ENCODE data around the gene PCLO.

The PCLO gene

GRCh38 chr7:82740246-82740848, 422.3 kb downstream of the PCLO start:
- no peak overlapping the region for H3K4me3 ChIP-seq (ENCODE audit: low read length)
- TF ChIP-seq CTCF (IDR thresholded peaks at IDR 0.05; ENCODE audit: insufficient read depth, low read depth, low read length, missing control alignments): peak; percentile 86
- peak; percentile 69 for DNase-seq (ENCODE audit: low read depth)

GRCh38 chr7:82736633-82737032, 426.1 kb downstream of the PCLO start:
- no peak for DNase-seq (ENCODE audit: low read depth)
- TF ChIP-seq CTCF (IDR thresholded peaks at IDR 0.05; ENCODE audit: insufficient read depth, low read depth, low read length, missing control alignments): no peak
- H3K4me3 ChIP-seq (ENCODE audit: low read length): no peak overlapping the region

GRCh38 chr7:82732677-82733076, 430.0 kb downstream of the PCLO start:
- H3K4me3 ChIP-seq (ENCODE audit: low read length): no peak overlapping the region
- DNase-seq (ENCODE audit: low read depth): no peak
- no peak for TF ChIP-seq CTCF (IDR thresholded peaks at IDR 0.05; ENCODE audit: insufficient read depth, low read depth, low read length, missing control alignments)

- H3K4me3 ChIP-seq (ENCODE audit: low read length): no peak overlapping the region
- TF ChIP-seq CTCF (IDR thresholded peaks at IDR 0.05; ENCODE audit: insufficient read depth, low read depth, low read length, missing control alignments): peak; percentile 82
- DNase-seq (ENCODE audit: low read depth): peak; percentile 56
Measured at GRCh38 chr7:82729172-82730030, 433.3 kb downstream of the PCLO start.

GRCh38 chr7:82726038-82726800, 436.5 kb downstream of the PCLO start:
- no peak for DNase-seq (ENCODE audit: low read depth)
- TF ChIP-seq CTCF (IDR thresholded peaks at IDR 0.05; ENCODE audit: insufficient read depth, low read depth, low read length, missing control alignments): no peak

GRCh38 chr7:82723411-82723810, 439.3 kb downstream of the PCLO start:
- TF ChIP-seq CTCF (IDR thresholded peaks at IDR 0.05; ENCODE audit: insufficient read depth, low read depth, low read length, missing control alignments): no peak
- no peak overlapping the region for H3K4me3 ChIP-seq (ENCODE audit: low read length)
- no peak for DNase-seq (ENCODE audit: low read depth)

More at GRCh38 chr7:82726038-82726800, 436.5 kb downstream of the PCLO start:
- no peak overlapping the region for H3K4me3 ChIP-seq (ENCODE audit: low read length)

Data from epithelial cell of esophagus (primary cell).